Measurements from ENCODE around the gene MLC1.

Gene MLC1

DNA sequence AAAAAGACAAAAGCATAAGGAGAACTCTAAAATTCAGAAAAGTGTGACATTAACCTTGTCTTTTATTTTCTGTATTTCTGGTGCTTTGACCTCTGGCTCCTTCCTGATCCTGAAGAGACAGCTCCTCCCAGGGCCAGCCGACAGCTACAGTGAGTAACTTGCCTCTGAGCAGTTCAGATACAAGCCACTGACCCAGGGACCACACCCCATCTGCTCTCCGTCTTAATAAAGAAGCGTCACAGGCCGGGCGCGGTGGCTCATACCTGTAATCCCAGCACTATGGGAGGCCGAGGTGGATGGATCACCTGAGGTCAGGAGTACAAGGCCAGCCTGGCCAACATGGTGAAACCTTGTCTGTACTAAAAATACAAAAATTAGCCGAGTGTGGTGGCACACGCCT is 6.5 kb downstream of the MLC1 start:
- DNase-seq (ENCODE audit: insufficient read length, low spot score) (no peak), FAIRE-seq (no peak)

DNA sequence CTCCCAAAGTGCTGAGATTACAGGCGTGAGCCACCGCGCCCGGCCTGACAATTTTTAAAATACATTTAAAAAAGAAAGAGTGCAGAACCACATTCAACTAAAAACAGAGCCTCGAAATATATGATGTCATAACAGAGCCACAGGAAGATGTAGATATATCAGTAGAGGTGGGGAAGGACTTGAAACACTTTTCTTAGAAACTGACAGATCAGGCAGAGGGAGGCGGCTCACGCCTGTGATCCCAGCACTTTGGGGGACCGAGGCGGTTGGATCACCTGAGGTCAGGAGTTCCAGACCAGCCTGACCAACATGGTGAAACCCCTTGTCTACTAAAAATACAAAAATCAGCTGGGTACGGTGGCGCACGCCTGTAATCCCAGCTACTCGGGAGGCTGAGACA is 7.0 kb downstream of the MLC1 start:
- DNase-seq (ENCODE audit: insufficient read length, low spot score) = no peak
- no peak for FAIRE-seq

DNA sequence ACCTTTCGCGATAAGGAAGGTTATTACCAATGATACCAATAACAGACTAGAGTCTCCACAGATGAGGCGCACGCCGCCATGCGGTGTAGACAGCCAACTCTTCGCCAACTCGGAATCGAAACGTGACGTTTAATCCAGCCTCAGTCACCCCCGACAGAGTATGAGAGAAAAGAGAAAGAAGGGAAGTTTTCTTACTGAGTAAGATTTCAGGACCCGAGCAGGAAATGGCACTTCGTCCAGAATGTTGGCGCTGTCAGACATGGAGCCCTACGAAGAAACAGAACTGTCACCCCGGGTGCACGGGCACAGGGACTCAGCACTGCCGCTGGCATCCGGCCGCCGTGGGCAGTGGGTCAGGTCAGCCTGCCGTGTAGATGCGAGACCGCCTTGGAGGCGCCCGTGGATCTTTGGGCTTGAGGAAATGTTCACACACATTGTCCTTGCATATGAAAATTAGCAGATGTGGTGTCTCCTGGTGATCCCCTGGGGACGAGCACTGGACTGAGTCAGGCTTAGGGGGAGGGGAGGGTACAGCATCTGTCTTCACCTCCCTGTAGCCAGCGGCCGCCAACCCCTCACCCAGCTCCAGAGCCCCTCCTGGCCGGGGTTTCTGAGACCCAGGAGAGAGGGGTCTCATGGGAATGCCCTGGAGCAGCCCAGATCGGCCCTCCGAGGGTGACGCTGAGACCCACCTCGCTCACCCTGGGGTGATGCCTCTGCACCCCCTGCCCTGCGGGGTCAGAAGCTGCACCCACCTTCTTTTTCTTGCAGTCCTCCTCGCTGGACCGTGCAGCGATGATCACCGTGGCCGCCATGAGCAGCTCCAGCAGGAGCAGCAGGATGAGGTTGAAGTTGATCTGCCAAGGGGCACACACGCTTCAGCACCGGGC is 8.3 kb downstream of the MLC1 start:
- DNase-seq (ENCODE audit: insufficient read length, low spot score) (no peak), FAIRE-seq (no peak)

DNA sequence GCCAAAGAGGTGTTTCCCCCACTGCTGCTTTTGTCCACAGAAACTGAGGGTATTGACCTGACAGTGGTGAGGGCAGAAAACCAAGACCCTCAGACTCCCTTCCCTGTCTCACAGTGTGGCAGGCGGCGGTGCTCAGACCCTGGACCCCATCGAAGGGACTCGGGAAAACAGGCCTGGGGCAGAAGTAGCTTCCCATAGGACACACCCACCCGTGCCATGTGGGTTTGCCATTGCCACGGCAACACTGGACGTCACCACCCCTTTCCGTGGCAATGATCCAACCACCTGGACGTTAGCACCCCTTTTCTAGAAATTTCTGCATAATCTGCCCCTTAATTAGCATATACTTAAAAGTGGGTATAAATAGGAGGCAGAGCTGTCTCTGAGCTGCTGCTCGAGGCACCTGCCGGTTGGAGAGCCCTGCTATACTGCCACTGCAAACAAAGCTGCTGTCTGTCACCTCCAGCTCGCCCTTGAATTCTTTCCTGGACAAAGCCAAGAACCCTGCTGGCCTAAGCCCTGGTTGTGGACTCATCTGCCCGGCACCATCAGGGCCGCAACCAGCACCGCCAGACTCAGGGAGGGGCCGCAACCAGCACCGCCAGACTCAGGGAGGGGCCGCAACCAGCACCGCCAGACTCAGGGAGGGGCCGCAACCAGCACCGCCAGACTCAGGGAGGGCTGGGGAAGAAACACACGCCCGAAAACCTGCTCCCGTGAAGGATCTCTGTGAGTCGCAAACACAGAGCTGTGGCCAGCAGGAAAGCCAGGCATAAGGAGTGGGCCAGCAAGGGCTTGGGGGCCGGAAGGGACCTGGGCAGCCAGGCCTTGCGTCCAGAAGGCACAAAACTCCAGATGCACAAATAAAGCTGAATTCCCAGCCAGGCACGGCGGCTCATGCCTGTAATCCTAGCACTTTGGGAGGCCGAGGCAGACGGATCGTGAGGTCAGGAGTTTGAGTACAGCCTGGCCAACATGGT is 10.4 kb downstream of the MLC1 start:
- no peak for DNase-seq (ENCODE audit: insufficient read length, low spot score)
- FAIRE-seq = no peak

DNA sequence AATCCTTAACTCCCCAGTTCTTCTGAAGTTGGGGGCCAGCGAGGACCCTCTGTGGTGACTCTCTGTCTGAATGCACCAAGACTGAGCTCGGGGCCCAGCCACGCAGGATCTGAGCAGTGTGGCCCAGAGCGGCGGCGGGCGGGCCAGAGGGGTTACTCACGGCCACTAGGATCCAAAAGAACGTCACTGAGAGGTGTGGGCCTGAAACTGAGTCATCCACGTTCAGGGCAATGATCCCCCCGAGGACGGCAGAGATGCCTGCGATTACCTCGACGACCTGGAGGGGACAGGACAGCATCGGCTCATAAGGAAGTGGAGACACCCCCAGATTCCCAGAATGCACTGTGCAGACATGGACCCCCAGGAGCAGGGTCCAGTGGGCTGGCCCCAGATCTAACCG is 11.2 kb downstream of the MLC1 start:
- DNase-seq (ENCODE audit: insufficient read length, low spot score) (no peak), FAIRE-seq (no peak)

DNA sequence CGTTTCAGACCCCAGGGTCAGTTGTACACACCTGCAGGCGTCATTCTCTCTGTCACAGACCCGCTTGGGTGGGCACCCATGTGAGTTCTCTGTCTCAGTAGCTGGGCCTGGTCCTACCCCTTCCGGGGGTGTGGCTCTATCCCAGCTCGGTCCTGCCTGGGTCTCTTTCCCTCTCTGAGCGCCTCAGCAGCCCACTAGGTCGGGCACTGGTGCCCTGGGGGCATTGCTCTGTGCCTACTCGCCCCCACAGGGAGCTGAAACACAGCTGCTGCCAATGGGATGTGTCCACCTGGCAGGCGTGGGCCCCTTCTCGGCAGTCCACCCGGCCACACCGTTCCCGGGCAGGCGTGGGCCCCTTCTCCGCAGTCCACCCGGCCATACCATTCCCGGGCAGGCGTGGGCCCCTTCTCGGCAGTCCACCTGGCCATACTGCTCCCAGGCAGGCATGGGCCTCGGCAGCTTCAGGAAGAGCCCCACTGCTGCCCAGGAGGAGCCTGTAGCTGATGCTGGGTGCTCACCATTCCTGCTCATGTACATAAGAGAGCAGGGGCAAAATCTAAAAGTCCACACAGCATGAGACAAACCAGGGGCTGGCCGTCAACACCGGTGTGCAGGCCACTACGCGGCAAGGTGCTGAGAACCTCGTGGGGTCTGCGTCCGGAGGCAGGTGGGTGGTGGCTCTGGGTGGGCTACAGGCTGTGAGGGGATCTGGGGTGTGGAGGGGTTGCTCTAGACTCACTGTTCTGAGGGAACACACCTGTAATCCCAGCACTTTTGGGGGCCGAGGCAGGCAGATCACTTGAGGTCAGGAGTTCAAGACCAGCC is 12.3 kb downstream of the MLC1 start:
- DNase-seq (ENCODE audit: insufficient read length, low spot score) (no peak), FAIRE-seq (no peak)

DNA sequence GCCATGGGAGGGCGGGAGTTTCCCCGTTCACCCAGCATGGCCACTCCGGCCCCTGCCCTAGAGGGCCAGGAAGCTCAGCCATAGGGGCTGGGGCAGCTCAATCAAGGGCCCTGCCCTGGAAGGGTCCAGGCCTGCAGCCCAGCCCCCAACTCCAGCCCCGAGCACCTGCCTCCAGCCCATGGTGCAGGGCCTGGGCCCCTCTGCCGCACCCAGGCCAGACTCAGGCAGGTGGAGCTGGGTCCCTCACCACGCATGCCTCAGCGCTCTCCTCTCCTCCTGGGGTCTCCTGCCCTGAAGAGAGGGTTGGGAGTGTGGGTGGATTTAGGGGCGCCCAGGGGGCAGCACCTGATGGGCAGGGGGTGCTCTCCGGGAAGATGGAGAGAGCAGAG is 13.1 kb downstream of the MLC1 start:
- no peak for FAIRE-seq
- no peak for DNase-seq (ENCODE audit: insufficient read length, low spot score)

DNA sequence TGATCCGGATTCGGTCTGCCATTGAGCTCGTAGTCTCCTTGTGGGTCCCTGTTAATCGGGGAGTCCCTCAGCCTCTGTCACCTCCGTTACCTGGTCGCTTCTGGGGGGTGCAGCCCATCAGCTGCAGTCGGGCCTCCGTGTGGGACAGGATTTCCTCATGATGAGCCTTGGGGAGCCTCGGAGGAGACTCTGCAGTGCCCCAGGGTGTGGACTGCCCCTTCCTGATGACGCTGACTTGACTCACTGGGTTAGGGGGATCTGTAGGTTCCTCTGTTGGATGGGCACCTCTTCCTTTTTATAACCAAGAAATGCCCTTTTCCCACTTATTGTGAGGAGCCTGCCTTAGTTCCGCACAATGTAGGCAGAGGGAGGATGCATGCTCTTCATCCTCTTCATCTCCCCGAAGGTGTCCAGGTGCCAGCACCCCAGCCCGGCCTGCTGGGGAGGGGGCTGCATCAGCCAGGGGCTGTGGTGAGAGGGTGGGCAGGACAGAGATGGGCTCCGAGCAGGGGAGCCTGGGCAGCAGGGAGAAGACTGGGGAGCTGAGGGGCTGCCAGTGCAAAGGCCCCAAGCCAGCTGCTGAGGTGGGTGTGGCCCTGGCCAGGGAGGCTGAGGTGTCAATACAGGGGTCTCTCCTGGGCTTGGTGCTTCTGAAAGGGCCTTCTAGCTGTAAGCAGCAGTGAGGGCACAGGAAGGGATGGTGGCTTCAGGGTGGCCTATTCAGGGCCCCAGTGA is 13.6 kb downstream of the MLC1 start:
- DNase-seq (ENCODE audit: insufficient read length, low spot score) (no peak), FAIRE-seq (no peak)

DNA sequence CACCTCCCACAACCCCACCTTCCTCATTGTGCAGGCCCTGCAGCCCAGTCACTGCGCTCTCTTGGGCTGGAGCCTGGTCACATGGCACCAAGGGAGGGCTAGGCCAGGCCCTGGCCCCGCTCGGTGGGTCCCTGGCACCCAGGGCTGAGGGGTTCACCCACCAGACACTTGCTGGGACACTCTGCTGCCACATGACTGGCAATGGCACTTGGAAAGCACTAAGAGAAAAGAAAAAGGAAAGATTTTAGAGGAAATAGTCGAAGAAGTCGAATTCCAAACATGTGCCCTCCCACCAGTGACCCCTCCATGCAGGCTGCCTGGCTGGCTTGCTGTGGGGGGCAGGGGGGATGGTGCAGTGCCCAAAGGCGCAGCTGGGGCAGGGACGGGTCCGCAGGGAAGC is 14.9 kb downstream of the MLC1 start:
- DNase-seq (ENCODE audit: insufficient read length, low spot score) (no peak), FAIRE-seq (no peak)

DNA sequence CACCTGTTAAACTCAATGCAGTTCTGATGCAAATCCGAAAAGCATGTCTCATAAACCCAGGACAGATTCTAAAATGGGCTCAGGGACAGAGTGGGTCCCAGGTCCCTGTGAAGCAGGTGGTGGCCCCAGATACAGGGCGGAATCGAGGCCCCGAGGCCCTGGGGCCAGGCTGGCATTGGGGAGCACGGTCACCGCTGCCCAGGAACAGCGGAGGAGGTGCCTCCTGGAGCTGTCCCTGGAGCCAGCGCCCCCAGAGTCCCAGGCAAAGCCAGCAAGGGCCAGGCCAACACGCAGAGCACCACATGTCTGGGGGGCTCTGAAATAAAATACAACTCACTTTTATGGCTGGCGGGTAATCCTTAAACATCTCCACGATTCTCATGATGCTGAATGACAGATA is 17.1 kb downstream of the MLC1 start:
- DNase-seq (ENCODE audit: insufficient read length, low spot score) (no peak), FAIRE-seq (no peak)

DNA sequence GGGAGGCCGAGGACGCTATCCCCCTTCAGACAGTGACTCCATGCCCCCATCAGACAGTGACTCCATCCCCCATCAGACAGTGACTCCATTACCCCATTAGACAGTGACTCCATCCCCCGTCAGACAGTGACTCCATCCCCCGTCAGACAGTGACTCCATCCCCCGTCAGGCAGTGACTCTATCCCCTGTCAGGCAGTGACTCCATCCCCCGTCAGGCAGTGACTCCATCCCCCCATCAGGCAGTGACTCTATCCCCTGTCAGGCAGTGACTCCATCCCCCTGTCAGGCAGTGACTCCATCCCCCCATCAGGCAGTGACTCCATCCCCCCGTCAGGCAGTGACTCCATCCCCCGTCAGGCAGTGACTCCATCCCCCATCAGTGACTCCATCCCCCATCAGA is 18.0 kb downstream of the MLC1 start:
- DNase-seq (ENCODE audit: insufficient read length, low spot score) (no peak), FAIRE-seq (no peak)

DNA sequence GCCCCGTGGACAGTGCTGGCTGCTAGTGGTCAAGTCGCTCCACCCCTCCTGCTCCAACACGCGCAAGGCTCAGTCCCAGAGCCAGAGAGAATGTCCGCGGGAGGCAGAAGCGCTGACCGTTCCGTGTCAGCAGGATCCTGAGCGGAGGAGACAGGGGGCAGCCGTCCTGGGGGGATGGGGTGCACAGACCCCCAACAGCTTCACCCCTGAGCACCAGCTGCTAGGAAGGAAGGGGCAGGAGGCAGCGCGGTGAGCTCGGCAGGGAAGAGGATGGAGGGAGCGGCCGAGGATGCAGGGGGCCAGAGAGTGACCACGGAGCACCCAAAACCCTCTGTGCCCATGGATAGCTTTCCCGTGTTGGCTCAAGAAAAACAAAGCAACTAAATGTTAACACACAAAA is 20.8 kb downstream of the MLC1 start:
- no peak for DNase-seq (ENCODE audit: insufficient read length, low spot score)
- no peak for FAIRE-seq

DNA sequence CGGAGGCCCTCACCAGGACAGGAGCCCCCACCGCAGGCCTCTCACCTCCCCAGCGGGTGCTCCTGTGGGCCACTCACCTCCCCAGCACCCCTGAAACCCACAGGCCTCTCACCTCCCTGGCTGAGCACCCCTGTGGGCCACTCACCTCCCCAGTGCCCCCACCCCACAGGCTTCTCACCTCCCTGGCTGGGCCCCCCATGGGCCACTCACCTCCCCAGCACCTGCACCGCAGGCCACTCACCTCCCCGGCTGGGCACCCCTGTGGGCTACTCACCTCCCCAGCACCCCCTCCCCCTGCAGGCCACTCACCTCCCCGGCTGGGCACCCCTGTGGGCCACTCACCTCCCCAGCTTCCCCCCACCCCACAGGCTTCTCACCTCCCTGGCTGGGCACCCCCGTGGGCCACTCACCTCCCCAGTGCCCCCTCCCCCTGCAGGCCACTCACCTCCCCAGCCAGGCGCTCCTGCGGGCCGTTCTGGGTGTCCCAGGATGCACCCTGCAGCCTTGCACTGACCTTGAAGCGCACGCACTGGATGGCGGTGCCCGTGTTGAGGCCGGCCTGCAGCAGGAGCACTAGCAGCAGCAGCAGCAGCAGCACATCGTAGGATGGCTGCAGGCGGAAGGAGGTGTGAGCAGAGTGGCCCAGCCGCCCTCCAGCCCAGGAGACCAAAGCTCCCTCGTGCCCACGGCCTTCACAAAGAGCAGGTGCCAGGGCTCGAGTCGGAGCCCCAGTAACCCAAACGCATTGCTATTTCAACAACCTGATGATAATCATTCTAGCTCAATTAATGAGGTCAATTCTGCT is 21.4 kb downstream of the MLC1 start:
- DNase-seq (ENCODE audit: insufficient read length, low spot score) = no peak
- no peak for FAIRE-seq

DNA sequence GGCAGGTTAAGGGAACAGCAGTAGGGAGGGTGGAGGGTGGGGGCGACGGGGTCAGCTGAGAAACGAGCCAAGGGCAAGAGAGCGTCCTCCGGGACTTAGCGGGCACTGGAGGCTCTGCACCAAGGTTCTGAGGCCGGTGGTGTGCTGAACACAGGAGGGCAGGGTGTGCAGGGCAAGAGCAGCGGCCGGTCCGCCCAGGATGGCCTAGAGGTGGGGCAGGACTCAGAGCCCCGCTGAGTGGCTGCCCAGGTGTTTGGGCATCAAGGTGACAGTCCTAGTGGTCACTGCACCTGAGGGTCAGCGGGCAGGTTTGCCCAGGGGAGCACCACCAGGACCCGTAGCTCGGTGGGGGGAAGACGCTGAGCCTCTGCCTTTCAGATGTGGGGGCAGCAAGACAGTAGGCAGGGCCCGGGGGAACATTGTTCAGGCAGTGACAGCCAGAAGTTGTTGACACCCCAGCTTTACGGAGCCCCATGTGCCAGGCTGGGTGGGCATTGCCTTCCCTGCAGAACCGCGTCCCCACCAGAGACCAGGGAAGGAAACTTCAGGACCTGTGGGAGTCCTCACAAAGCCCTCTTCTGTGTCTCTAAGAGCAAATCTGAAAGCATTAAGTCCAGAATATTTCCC is 22.6 kb downstream of the MLC1 start:
- DNase-seq (ENCODE audit: insufficient read length, low spot score) (no peak), FAIRE-seq (no peak)

DNA sequence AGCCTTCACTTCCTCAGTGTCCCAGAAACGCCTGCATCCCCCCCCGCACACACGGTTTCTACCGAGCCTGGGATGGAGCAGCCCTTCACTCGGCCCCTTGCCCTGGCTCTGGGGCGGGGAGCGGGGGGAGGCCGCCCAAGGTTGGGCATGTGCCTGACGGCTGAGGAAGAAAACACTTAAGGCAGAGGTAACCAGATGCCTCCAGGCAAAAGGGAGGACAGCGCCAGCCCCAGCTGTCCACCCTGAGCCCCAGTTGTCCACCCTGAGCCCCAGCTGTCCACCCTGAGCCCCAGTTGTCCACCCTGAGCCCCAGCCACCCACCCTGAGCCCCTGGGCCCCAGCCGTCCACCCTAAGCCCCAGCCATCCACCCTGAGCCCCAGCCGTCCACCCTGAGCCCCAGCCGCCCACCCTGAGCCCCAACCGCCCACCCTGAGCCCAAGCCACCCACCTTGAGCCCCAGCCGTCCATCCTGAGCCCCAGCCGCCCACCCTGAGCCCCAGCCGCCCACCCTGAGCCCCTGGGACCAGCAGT is 23.3 kb downstream of the MLC1 start:
- FAIRE-seq = no peak
- no peak for DNase-seq (ENCODE audit: insufficient read length, low spot score)

DNA sequence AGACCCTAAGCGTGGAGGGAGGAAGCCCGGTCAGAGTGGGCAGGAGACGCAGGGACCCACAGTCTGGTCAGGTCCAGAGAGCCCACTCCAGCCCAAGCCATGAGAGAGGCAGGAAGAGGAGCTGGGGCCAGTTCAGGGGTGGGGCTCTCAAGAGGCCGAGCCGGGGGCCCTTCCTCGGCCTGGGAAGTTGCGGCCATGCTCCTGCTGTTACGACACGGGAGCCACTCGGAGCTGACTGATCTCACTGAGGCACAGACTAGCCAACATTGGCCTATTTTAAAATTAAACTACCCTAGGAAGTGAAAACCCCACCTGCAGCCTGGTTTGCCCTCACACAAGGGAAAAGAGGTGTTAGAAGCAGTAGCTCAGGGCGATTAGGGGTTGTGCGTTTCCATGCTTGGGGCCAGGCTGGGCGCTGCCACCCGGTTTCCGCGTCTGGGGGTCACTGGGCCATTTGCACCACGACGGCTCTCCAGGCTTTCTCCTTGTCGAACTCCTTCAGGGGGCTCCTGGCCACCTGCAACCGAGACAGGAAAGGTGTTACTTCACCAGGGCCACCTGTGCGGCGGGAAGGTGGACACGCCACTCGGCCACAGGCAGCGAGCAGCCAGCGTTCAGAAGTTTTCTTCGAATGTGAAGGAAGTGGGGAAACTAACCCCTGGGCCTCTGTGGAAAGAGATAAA is 23.9 kb downstream of the MLC1 start:
- DNase-seq (ENCODE audit: insufficient read length, low spot score) (no peak), FAIRE-seq (no peak)

DNA sequence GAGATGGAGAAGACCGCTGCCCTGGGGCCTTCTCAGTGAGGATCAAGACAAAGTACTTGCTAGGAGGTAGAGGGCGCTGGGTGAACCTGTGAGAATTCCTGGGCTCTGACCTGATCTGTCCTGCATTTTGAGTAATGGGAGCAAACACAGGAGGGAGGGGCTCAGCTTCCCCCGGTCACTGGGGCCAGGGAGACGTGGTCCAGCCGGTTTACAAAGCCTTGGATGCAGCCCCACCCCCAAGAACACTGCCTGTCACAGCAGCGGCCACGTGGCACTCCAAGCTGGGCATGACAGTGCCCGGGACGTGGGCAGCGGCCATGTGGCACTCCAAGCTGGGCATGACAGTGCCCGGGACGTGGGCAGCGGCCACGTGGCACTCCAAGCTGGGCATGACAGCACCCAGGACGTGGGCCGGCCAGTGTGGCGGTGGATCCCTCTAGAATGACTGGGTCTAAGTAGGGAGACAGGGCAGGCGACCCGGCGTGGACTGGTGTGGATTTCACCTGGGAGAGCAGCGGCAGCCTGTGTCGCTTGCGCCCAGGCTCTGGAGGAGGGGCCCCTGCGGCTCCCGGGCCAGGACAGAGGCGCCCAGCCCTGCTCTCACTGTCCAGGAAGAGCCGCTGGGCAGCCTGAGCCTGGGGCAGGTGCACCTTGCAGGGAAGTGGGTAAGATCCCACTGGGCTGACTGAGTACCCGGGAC is 24.6 kb downstream of the MLC1 start:
- DNase-seq (ENCODE audit: insufficient read length, low spot score) (no peak), FAIRE-seq (no peak)

DNA sequence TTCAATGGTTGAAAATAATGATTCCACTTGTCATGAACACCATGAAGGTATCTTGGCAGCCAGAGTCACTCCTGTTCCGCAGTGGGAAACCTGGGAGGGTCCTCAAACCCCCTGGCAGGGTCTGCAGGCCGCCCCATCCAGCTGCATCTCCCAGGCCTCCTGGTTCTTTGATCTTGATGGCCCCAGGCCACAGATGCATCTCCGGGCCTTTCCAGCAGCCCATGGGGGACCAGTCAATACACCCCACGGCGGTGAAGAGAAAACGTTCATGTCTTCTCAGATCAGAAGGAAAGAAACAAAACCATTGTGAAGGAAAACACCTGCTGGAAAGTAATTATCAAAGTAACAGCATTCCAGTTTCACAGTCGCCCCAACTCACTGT is 25.4 kb downstream of the MLC1 start:
- FAIRE-seq (no peak), DNase-seq (ENCODE audit: insufficient read length, low spot score) (no peak)

Measured in HTR-8/SVneo (cell line).